Chondrocyte (in vitro differentiated cells): ENCODE data around the gene GPR89A. TPM values are rescaled to one million over a fixed set of nuclear protein-coding genes. Genes with fewer than 3 reads are reported as not detected.

Source experiments
- DNase-seq: peaks from one replicate; pipeline ENCODE4 v3.0.0; 2021; ENCODE audit warnings: mixed read lengths, low spot score
- H3K27ac Mint-ChIP-seq: one replicate; pipeline ENCODE4 v1.8.0; 2021; ENCODE audit warnings: mild to moderate bottlenecking, moderate library complexity, mixed read lengths; ENCODE audit not compliant: unreplicated experiment
- H3K27me3 Mint-ChIP-seq: 2 replicates; pipeline ENCODE4 v1.8.0; 2021; ENCODE audit warnings: low read depth, mixed read lengths
- H3K36me3 Mint-ChIP-seq: 2 replicates; pipeline ENCODE4 v1.8.0; 2021; ENCODE audit warnings: low read depth, mixed read lengths
- H3K4me1 Mint-ChIP-seq: 2 replicates; pipeline ENCODE4 v1.8.0; 2021; ENCODE audit warnings: low read depth, mild to moderate bottlenecking, mixed read lengths
- H3K4me3 Mint-ChIP-seq: one replicate; pipeline ENCODE4 v1.8.0; 2021; ENCODE audit warnings: mild to moderate bottlenecking, moderate library complexity, mixed read lengths; ENCODE audit not compliant: unreplicated experiment
- H3K9me3 Mint-ChIP-seq: 2 replicates; pipeline ENCODE4 v1.8.0; 2021; ENCODE audit warnings: low read depth, mixed read lengths
- total RNA-seq: library from RNA; stranded (reverse); gene quantifications from 3 replicates; pipeline ENCODE4 v1.2.1, GENCODE V29; 2021
- TF ChIP-seq, protein P1 (sequence below): fragments of 200-600 bp; sonication (generic); IDR thresholded peaks from 2 replicates; pipeline ENCODE4 v1.5.0; 2021; ENCODE audit warnings: antibody characterized with exemption, mild to moderate bottlenecking, moderate library complexity

GPR89A gene
- total RNA-seq, 1 donor from 2014 or later = 17.6 TPM

- peaks cover 14% of the 10 kb centered on the region for H3K4me1 Mint-ChIP-seq
- no peak overlapping the region for H3K27ac Mint-ChIP-seq
- H3K4me3 Mint-ChIP-seq = no peak overlapping the region
Measured at GRCh38 chr1:145705622-145706021, 97.8 kb downstream of the GPR89A start.

GRCh38 chr1:145706086-145706664, 98.4 kb downstream of the GPR89A start:
- H3K27me3 Mint-ChIP-seq = no peaks in the 10 kb centered on the region
- peaks cover 16% of the 10 kb centered on the region for H3K4me1 Mint-ChIP-seq
- H3K27ac Mint-ChIP-seq = peak overlapping the region; percentile 43
- H3K4me3 Mint-ChIP-seq = no peak overlapping the region
- peaks cover 3% of the 10 kb centered on the region for H3K9me3 Mint-ChIP-seq
- DNase-seq = no peak
- TF ChIP-seq, protein P1, sequence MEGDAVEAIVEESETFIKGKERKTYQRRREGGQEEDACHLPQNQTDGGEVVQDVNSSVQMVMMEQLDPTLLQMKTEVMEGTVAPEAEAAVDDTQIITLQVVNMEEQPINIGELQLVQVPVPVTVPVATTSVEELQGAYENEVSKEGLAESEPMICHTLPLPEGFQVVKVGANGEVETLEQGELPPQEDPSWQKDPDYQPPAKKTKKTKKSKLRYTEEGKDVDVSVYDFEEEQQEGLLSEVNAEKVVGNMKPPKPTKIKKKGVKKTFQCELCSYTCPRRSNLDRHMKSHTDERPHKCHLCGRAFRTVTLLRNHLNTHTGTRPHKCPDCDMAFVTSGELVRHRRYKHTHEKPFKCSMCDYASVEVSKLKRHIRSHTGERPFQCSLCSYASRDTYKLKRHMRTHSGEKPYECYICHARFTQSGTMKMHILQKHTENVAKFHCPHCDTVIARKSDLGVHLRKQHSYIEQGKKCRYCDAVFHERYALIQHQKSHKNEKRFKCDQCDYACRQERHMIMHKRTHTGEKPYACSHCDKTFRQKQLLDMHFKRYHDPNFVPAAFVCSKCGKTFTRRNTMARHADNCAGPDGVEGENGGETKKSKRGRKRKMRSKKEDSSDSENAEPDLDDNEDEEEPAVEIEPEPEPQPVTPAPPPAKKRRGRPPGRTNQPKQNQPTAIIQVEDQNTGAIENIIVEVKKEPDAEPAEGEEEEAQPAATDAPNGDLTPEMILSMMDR = no peak
- H3K36me3 Mint-ChIP-seq = peaks cover 2% of the 10 kb centered on the region

More at GRCh38 chr1:145705622-145706021, 97.8 kb downstream of the GPR89A start:
- peaks cover 3% of the 10 kb centered on the region for H3K9me3 Mint-ChIP-seq
- no peaks in the 10 kb centered on the region for H3K27me3 Mint-ChIP-seq
- TF ChIP-seq, protein P1 = no peak
- no peak for DNase-seq
- H3K36me3 Mint-ChIP-seq = peaks cover 2% of the 10 kb centered on the region

DNA sequence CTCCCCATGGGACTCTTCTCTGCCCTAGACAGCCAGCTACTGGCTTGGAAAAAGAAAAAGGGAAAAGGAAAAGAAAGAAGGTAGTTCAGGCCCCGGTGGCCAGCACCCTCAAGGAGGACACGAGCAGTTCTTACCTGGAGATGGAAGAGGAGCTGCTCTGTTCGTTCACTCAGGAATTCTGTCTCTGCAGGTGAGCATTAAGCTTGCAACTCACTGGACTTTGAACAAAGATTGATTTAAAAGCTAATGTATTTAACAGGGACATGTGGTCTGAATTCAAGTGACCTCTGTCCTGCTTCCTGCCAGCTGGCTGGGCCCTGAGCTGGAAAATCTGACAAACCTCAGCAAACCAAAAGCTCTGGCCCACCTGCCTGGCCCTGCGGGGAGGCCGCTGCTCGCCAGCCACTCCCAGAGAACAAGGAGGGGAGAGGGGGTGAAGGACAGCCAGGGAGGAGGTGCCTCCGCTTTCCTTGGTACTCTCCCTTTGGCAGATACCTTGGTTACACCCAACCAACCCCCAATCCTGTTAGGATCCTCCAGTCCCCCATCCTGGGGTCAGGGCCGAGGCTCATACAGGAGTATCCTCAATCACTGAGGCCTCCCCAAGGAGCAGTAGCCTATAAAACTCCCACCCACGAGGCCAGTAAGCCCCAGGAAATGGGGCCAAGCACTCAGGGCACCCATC, 99.5 kb downstream of the GPR89A start, which contains the start of gene PDZK1:
Gene PDZK1, minus strand, starts transcription at position 186 of the 685 bp plus-strand sequence. CDS start 19,347 bp downstream, outside the sequence.
- Mint-ChIP-seq H3K4me3 (no peak within 1 kb of the TSS), H3K4me1 (peaks cover 19% of the 10 kb centered on the region), H3K27me3 (no peaks in the 10 kb centered on the region), H3K9me3 (peaks cover 3% of the 10 kb centered on the region), H3K36me3 (peaks cover 2% of the 10 kb centered on the region), H3K27ac (peak within 1 kb of the TSS; percentile 43)
- no peak for DNase-seq
- TF ChIP-seq, protein P1 = no peak

DNA sequence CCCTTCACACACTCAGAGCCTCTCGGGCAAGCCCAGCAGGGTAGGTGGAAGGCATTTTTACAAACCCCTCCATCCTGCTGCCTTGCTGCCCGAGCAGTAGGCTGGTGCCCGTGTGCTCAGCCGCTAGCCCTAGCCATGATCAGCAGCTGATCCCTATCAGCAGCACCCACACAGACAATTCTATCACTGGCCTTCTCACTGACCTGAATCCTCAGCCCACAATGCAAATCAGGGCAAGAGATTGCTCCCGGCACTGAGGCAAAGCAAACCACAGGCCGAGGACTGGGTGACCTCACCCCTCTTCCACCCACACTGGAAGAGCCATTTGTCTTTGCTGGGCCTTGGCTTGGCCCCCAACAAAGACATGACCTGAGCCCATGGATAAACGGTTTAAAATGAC, 100.3 kb downstream of the GPR89A start:
- DNase-seq = no peak
- Mint-ChIP-seq H3K9me3 (peaks cover 3% of the 10 kb centered on the region), H3K4me1 (peaks cover 19% of the 10 kb centered on the region), H3K27me3 (no peaks in the 10 kb centered on the region), H3K4me3 (no peak overlapping the region), H3K27ac (no peak overlapping the region), H3K36me3 (peaks cover 2% of the 10 kb centered on the region)
- TF ChIP-seq, protein P1 = no peak

DNA sequence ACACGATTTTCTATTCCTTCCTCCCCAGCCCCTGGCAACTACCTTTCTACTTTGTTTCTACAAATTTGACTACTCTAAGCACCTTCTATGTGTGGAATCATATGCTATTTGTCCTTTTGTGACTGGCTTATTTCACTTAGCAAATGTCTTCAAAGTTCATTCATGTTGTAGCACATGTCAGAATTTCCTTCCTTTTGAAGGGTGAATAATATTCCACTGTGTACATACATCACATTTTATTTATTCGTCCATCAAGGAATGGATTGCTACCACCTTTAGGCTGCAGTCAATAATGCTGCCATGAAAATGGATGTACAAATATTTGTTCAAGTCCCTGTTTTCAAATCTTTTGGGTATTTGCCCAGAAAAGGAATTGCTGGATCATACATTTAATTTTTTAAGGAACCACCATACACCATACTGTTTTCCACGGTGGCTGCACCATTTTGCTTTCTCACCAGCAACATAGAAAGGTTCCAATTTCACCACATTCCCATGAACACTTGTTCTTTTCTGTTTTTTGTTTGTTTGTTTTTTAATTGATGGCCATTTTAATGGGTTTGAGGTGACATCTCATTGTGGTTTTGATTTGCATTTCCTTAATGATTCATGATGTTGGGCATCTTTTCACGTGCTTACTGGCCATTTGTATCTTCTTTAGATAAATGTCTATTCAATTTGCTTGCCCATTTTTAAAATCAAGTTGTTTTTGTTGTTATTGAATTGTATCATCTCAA, 102.7 kb downstream of the GPR89A start:
- H3K27me3 Mint-ChIP-seq = no peaks in the 10 kb centered on the region
- TF ChIP-seq, protein P1 = no peak
- H3K4me1 Mint-ChIP-seq = peaks cover 19% of the 10 kb centered on the region
- no peak for DNase-seq
- no peak overlapping the region for H3K27ac Mint-ChIP-seq
- no peak overlapping the region for H3K4me3 Mint-ChIP-seq
- peaks cover 3% of the 10 kb centered on the region for H3K9me3 Mint-ChIP-seq
- peaks cover 2% of the 10 kb centered on the region for H3K36me3 Mint-ChIP-seq
